NCI-H2081 treated with DMSO at 0.1 percent for 48 hours (cell line): ENCODE measurements around the gene DGCR8.
"Not testable (repeated sequence)": the region's sequence is repeated elsewhere in the genome, so short reads cannot be mapped to it uniquely, and the experiment has no call there.

Experiments
- DNase-seq: peaks from one replicate; lab custom pipeline; 2025; lab: John Stamatoyannopoulos, UW

Gene DGCR8

DNA sequence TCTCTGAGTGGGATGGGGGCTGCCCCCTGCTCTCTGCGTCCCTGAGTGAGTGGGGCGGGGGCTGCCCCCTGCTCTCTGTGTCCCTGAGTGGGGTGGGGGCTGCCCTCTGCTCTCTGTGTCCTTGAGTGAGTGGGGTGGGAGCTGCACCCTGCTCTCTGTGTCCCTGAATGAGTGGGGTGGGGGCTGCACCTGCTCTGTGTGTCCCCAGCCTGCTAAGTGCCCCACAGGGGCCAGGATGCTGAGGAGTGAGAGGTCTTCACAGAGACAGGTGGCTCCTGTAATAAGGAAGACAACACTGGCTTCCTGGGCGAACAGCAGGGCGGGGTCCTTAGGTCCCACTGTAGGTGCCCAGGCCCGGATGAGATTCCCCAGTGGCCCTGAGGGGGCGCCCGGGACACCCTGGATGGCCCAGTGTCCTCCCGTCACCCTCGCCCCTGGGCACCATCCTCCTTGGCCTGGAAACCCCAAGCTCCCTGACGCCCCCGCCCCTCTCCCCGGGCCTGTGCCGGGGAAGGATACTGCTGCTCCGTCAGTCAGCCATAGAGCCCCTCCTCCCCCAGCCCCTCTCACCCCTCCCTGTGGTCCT lies 74.7 kb downstream of the DGCR8 start:
- no peak for DNase-seq

DNA sequence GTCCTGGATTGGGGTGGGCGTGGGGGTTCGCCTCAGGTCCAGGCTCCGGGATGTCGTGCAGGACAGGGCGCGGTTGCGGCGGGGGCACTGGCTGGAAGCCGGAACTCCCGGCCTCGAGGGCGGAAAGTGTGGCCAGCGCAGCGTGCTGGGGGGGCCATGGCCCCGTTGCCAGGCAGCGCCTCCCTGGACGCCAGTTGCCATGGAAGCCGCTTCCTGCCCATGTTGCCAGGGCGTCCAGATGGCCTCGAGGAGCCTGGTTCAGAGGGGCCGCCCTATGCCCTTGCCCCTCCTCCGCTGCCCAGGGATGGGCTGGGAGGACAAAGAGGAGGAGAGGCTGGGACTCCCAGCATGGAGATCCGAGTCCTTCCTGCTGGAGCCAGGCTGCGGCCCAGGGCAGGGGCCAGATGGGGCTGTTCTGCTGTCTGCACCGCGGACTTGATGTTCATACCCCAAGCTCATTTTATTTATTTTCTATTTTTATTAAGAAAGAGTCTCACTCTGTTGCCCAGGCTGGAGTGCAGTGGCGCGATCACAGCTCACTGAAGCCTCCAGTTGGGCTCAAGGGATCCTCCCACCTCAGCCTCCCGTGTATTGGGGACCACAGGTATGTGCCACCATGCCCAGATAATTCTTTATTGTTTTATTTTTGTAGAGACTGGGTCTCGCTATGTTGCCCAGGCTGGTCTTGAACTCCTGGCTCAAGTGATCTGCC lies 75.4 kb downstream of the DGCR8 start:
- DNase-seq: no peak

DNA sequence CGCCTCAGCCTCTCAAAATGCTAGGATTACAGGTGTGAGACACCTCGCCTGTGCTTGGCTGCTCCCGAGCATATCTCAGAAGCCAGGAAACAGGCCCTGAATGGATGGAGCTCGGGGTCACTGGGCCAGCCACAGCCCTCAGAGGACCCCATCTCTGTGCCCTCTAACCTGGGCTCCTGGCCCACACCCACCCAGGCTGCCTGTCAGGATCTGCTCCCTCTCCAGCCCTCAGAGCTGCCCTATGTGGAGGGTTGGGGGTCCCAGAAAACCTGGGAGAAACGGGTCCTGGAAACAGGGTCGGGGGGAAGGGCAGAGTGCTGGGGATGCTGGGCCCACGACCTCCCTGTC lies 76.0 kb downstream of the DGCR8 start:
- no peak for DNase-seq

DNA sequence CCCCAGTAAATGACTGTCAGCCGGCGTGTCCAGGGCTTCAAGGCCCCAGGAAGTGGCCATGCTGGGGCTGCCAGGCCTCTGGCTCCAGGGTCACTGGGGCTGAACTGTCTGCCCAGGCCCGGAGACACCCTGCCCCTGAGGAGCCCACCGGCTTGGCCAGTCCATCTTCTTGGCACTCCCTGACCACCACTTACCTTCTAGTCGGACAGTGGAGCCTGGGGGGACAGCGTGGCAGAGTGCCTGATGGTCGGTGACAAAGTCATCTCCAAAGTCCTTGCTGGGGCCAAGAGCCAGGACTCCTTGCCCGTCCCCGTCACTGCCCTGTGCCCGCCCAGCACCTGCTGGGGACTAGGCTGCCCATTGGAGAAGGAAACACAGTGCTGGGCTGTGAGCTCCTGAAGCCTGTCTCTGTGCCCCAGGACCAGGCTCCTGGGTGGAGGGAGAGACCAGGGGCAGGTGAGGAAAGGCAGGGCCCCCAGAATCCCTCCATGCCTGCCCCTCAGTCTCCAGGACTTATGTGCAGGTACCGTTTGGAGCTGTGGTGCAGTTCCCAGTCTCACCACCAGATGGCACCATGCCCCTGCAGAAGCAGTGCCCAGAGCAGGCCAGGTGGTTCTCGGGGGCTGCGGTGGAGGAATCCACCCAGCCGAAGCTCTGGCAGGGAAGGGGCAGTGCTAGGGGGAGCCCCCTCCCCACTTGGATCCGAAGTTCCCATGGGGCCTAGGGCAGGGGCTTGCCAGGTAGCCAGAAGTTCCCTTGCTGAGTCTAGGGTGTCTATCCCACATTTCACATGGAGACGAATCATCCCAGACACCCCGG lies 76.8 kb downstream of the DGCR8 start:
- DNase-seq: no peak

DNA sequence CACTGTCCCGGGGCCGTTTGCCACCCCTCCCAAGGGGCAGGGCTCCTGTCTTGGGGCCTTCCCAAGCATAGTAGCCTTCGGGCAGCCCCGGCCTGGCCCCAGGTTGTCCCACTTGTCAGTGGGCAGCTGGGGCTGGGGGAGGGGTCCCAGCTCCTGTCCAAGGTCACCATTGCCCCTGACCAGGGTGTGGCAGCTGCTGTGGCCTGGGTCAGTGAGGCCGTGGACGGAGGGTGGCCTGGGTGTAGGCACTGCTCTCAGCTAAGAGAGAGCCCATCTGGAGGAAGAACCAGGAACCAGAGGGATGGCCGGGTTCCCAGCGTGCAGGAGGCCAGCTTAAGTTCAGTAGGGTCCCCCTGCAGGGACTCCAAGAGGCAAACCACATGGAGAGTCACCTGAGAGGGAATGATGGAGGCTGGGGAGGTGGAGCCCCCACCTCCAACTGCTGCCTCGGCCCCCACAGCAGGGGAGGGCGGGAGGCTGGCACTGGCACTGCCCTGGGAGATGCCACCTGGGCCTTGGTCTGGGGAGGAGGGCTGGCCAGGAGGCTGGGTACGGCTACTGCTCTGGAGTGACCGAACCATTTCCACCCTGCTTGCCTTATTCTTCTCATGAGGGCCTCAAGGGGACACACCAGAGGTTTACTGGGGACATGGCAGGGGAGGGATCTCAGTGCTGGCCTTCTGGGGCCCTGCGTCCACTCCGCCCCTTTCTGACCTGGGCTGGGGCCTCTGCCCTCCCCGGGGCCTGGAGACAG lies 77.6 kb downstream of the DGCR8 start:
- DNase-seq: no peak

DNA sequence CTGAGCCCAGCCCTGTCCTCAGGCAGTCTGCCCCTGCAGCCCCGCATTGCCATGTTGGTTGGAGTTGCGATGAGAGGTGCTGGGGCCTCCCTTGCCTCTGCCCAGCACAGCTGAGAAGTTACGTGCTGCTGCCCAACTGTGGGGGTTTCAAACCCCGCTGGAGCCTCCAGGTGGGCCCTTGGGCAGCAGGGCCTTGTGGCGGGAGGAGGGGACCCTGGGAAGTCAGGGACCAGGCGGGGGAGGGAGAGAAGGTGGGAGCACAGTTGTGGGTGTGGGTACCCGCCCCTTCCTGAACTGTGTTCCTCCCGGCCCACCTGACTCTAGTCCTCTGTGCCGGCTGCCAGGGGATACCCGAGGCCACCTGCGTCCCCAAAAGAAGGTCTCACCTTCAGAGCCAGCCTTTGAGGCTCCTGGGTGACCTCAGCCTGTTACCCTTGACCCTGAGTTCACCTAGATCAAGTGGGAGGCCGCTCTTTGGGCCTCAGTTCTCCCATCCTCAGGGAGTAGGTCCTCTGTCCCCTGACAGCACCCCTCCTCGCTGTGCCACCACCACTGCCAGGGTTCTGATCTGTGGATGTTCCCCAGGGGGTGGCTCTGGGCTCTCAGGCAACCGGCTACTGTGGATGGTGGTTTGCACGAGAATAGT lies 78.5 kb downstream of the DGCR8 start:
- no peak for DNase-seq

DNA sequence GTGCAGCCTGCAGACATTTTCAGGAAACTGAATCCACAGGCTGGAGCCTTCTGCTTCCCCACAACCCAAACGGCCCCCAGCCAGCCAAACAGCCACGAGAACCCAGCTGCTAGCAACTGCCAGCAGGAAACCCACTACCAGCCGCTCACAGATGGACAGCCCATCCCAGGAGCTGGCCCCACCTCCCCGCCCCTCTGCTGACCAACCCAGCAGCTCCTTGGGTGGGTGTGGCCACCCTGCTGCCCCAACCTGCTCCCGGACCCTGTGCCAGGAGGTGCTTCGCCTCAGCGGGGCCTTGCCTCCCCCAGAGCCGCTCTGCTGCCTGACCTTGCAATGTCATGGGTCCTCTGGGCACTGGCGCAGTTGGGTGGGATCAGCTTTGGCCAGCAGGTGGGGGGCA lies 79.0 kb downstream of the DGCR8 start:
- no peak for DNase-seq

DNA sequence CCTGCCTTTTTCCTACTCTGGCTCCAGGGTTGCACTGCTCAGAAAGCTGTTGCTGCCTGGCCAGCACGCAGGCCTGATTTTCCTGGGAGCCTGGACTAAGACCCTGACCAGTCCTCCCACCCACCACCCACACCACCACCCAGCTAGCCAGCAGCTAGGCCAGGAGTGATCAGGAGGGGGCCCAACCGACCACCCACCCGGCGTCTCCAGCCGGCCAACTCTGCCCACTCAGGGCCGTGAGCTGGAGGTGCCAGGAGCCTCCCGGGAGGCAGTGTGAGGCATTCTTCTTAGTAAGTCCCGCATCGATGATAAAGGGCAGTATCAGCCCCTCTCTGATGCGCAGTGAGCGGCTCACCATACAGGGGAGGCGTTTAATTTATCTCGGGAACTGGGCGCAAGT lies 79.5 kb downstream of the DGCR8 start:
- not testable (repeated sequence) for DNase-seq

DNA sequence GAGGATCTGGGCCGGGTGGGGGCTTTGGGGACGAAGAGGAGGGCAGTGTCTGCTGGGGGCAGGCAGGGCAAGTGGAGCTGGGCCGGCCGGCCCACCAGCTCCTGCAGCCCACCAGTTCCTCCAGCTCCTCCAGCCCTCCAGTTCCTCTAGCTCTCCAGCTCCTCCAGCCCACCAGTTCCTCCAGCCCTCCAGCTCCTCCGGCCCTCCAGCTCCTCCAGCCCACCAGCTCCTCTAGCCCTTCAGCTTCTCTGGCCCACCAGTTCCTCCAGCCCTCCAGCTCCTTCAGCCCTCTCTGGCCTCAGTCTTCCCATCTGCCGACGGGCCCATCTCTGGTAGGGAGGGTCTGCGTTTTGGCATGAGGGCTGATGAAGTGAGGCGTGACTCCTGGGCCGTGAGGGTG lies 80.0 kb downstream of the DGCR8 start:
- DNase-seq: no peak
